ENCODE data around the gene PAQR3. TPM values are rescaled to one million over a fixed set of nuclear protein-coding genes. Genes with fewer than 3 reads are reported as not detected.

The PAQR3 gene
- total and polyA plus RNA-seq, 2 of the 8 experiments (the other 6 are each of a cell fraction or from before 2014, with no cell fraction given), result 28.9 to 35.2 TPM

- DNase-seq (ENCODE audit: low read depth in 1 of 2, low spot score in 2 of 2), result no peak
- WGBS, 2 experiments (ENCODE audit: extremely low coverage in 1 of 2, insufficient coverage in 1 of 2, insufficient read length in 1 of 2, insufficient replicate concordance in 2 of 2, low coverage in 1 of 2, low lambda C conversion rate in 2 of 2, missing lambda C conversion rate in 1 of 2), result 91% methylated on average over 2 of the region's 2 CpGs; no CpG with 5 or more reads in 1 of the 2 experiments
- H4K91ac ChIP-seq (replicated peaks; ENCODE audit: insufficient read length, low read length), result no peak overlapping the region
- H3K79me2 ChIP-seq (ENCODE audit: control insufficient read depth in 1 of 2, insufficient read depth in 2 of 2, low read length in 2 of 2), result no peaks in the 10 kb centered on the region
- H3K27me3 ChIP-seq (replicated peaks in 1 of 4; ENCODE audit: control insufficient read depth in 3 of 4, extremely low read depth in 1 of 4, insufficient read depth in 3 of 4, low read length in 3 of 4), result no peaks in the 10 kb centered on the region
- no peak overlapping the region for H2AFZ ChIP-seq (ENCODE audit: low read length)
- H3K23me2 ChIP-seq (ENCODE audit: low read depth, low read length), result no peaks in the 10 kb centered on the region
- no peak overlapping the region for H2BK12ac ChIP-seq (ENCODE audit: low read depth, low read length)
- no peak for FAIRE-seq
- no peaks in the 10 kb centered on the region for H4K20me1 ChIP-seq (replicated peaks in 1 of 2; ENCODE audit: control insufficient read depth in 1 of 2, insufficient read depth in 2 of 2, low read length in 2 of 2)
- no peak overlapping the region for H3K14ac ChIP-seq (ENCODE audit: insufficient read length)
- no peak overlapping the region for H3K27ac ChIP-seq (ENCODE audit: low read depth, low read length)
- no peaks in the 10 kb centered on the region for H3K4me1 ChIP-seq (replicated peaks in 1 of 4; ENCODE audit: control insufficient read depth in 3 of 4, insufficient read depth in 4 of 4, low read length in 3 of 4)
- no peaks in the 10 kb centered on the region for H3K79me1 ChIP-seq (ENCODE audit: low read depth, low read length)
- peaks cover 0 to 3% (median 0%) of the 10 kb centered on the region in 4 experiments; a peak in 2 of 8 replicates for H3K36me3 ChIP-seq (ENCODE audit: control insufficient read depth in 2 of 4, insufficient read depth in 4 of 4, low read length in 3 of 4)
- H2BK5ac ChIP-seq (ENCODE audit: low read depth, low read length), result no peak overlapping the region
- ChIA-PET POLR2A (ENCODE audit: partially characterized antibody) (no interaction called here), CTCF (ENCODE audit: partially characterized antibody) (interaction anchor here (0.5 to 3.2 kb wide), 5 partner anchors 7 to 250 kb away, joined by 3 to 24 read pairs (median 4); no protein-coding TSS in a partner anchor)
- H3K56ac ChIP-seq (replicated peaks; ENCODE audit: insufficient read length, low read depth, low read length), result no peak overlapping the region
- H3K4me3 ChIP-seq (ENCODE audit: extremely low read depth in 1 of 4, insufficient read depth in 2 of 4, low read depth in 3 of 4, low read length in 4 of 4), result no peak overlapping the region
- no peak overlapping the region for H4K8ac ChIP-seq (ENCODE audit: extremely low read depth, insufficient read depth, low read length)
- H3K9ac ChIP-seq (replicated peaks in 1 of 4; ENCODE audit: extremely low read depth in 1 of 4, low read depth in 3 of 4, low read length in 3 of 4), result no peak overlapping the region
- H3K9me3 ChIP-seq (ENCODE audit: insufficient read depth in 2 of 2, low read depth in 1 of 2, low read length in 1 of 2), result no peaks in the 10 kb centered on the region
- no peak overlapping the region for H3K4me2 ChIP-seq (ENCODE audit: insufficient read depth in 1 of 2, low read depth in 2 of 2, low read length in 2 of 2)
- no peak overlapping the region for H3K23ac ChIP-seq (ENCODE audit: insufficient read length)
- no peak overlapping the region for H2BK15ac ChIP-seq (ENCODE audit: low read length)
- no peak overlapping the region for H2BK120ac ChIP-seq (replicated peaks; ENCODE audit: low read depth, low read length)
- H2AK5ac ChIP-seq (ENCODE audit: low read depth, low read length), result no peak overlapping the region
- no peak overlapping the region for H3K4ac ChIP-seq (replicated peaks; ENCODE audit: insufficient read length, low read depth, low read length)
- H2BK20ac ChIP-seq (ENCODE audit: low read length), result no peak overlapping the region
- H4K5ac ChIP-seq (ENCODE audit: insufficient read length, low read depth, low read length), result no peak overlapping the region
- H3K18ac ChIP-seq (ENCODE audit: extremely low read depth, low read length), result no peak overlapping the region
- no peak for TF ChIP-seq KDM4A (IDR thresholded peaks at IDR 0.05; ENCODE audit: low read depth, low read length, severe bottlenecking)
- no peak for TF ChIP-seq TBP (IDR thresholded peaks at IDR 0.05; ENCODE audit: low read depth, low read length)
- TF ChIP-seq CTBP2 (IDR thresholded peaks at IDR 0.05; ENCODE audit: borderline replicate concordance, insufficient read depth, insufficient read length, low read length), result no peak
- TF ChIP-seq FOSL1 (IDR thresholded peaks at IDR 0.05; ENCODE audit: insufficient read depth, low read depth, low read length), result no peak
- TF ChIP-seq SRF (IDR thresholded peaks at IDR 0.05; ENCODE audit: low read depth, low read length), result no peak
- TF ChIP-seq MAFK (IDR thresholded peaks at IDR 0.05; ENCODE audit: low read depth, low read length), result no peak
- TF ChIP-seq SP1 (IDR thresholded peaks at IDR 0.05; ENCODE audit: low read depth, low read length), result no peak
- no peak for TF ChIP-seq HDAC2 (IDR thresholded peaks at IDR 0.05; ENCODE audit: borderline replicate concordance in 1 of 2, low read depth in 2 of 2, low read length in 2 of 2)
- no peak for TF ChIP-seq SIX5 (IDR thresholded peaks at IDR 0.05; ENCODE audit: low read depth, low read length)
- TF ChIP-seq POLR2AphosphoS5 (IDR thresholded peaks at IDR 0.05; ENCODE audit: low read depth, low read length), result no peak
- TF ChIP-seq SP4 (IDR thresholded peaks at IDR 0.05; ENCODE audit: low read length), result no peak
- TF ChIP-seq CREB1 (IDR thresholded peaks at IDR 0.05), result no peak
- no peak for TF ChIP-seq CHD1 (IDR thresholded peaks at IDR 0.05; ENCODE audit: low read depth, low read length)
These were observed 76.9 kb downstream of the PAQR3 start for GRCh38 chr4:78862314-78862737.

All from H1 (cell line).